ENCODE results near the gene PPP4C.
A peak's percentile ranks its signal among the peaks of the same experiment; 100 is the strongest.

Gene PPP4C

DNA sequence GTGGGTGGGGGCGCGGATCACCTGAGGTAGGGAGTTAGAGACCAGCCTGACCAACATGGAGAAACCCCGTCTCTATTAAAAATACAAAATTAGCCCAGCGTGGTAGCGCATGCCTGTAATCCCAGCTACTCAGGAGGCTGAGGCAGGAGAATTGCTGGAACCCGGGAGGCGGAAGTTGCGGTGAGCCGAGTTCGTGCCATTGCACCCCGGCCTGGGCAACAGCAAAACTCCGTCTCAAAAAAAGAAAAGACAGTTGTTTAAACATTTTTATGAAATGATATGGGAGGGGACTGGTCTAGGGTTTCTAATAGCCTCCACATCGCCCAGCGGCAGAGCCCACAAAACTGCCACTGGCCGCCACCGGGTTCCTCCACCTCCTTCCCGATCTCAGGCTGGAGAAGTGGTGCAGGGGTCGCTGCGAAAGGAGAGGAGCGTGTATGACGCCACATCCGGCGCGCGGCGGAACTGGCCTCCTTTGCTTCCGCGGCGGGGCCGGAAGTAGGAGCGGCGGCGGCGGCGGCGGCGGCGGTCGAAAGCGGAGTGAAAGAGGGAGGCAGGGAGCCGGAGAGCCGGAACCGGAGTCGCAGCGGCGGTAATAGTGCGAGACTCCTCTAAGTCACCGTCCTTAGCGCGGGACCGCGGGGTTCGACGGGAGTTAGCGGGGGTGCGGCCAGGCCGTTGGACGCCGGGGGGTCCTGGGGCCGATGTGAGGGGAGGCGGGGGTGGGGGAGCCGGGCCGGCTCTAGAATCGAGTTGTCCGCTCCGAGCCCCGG, at the start of gene PPP4C:
Gene PPP4C (plus strand): TSS at position 492 of the 773 bp plus-strand sequence. CDS start 384 bp downstream, outside the sequence.
- ChIA-PET POLR2A (interaction anchor here (2.9 kb wide), 1 partner anchor 10 kb away, joined by 11 read pairs; the partner anchor contains the start of gene ALDOA), CTCF (interaction anchor here (1.1 to 10.9 kb wide), 2 partner anchors 8 to 16 kb away, joined by 7 to 102 read pairs; partner anchors contain the start of gene TBX6)
- DNase-seq (ENCODE audit: extremely low spot score) = peak; percentile 94
- TF ChIP-seq, protein P1, sequence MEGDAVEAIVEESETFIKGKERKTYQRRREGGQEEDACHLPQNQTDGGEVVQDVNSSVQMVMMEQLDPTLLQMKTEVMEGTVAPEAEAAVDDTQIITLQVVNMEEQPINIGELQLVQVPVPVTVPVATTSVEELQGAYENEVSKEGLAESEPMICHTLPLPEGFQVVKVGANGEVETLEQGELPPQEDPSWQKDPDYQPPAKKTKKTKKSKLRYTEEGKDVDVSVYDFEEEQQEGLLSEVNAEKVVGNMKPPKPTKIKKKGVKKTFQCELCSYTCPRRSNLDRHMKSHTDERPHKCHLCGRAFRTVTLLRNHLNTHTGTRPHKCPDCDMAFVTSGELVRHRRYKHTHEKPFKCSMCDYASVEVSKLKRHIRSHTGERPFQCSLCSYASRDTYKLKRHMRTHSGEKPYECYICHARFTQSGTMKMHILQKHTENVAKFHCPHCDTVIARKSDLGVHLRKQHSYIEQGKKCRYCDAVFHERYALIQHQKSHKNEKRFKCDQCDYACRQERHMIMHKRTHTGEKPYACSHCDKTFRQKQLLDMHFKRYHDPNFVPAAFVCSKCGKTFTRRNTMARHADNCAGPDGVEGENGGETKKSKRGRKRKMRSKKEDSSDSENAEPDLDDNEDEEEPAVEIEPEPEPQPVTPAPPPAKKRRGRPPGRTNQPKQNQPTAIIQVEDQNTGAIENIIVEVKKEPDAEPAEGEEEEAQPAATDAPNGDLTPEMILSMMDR (IDR thresholded peaks at IDR 0.05; ENCODE audit: control extremely low read depth, extremely low read depth, low read depth, missing control alignments) = no peak

DNA sequence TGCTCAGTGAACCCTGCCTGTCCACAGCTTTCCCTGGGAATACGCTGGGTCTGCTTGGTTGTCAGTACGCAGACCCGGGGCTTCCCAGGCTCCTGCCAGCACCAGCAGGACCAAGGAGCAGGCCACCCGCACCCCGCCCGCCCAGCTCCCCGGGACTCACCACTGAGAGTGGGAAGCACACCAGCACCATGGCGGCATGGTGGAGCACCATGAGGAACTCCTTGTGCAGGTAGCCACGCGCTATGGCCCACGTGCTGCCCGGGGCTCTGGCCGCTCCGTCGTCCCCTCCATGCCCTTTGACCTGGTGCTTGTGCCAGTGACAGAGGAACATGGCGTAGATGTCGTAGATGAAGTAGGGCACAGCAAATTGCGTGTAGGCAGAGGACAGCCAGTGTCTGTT, 49.3 kb upstream of the PPP4C start:
- CTCF ChIA-PET = interaction anchor here (0.6 kb wide), 1 partner anchor 13 kb away, joined by 3 read pairs; no protein-coding TSS in a partner anchor
- POLR2A ChIA-PET = no interaction called here
- DNase-seq (ENCODE audit: extremely low spot score) = no peak
- TF ChIP-seq, protein P1 (IDR thresholded peaks at IDR 0.05; ENCODE audit: control extremely low read depth, extremely low read depth, low read depth, missing control alignments) = no peak

DNA sequence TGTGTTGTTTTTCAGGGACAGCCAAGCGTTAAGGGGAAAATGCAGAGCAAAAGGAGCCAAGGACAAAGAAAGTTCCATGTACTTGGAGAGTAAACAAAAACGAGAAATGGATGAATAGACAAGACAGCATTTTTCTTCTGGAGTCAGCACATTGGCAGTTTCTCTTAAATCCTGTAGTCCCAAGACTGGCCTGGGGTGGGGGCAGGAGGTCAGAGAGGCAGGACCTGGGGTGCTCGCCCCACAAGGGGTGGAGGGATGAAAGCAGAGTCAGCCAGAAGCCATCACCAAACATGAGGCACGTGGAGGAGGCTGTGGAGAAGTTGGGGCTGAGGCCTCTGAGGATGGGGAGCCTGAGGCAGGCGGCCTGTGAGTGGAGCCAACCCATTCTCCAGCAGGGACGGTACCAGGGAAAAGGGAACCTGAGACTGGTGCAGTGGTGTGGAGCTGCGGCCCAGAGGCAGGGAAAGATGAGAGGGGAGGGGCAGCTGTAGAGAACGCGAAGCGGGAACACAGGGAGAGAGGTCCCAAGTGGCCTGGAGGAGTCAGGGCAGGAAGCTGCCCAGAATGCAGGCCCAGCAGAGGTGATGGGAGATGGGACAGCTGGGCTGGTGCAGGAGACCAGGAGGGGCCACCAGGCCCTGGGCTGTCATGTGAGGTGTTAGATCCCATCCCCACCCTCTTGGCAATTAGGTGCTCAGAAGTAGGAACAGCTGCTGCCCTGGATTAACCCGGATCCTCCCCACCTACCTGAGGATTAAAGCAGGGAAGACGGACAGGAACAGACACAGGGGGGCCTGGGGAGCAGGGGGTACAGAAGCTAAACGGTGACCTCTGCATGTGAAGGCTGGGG, 48.0 kb upstream of the PPP4C start:
- ChIA-PET POLR2A (no interaction called here), CTCF (no interaction called here)
- no peak for DNase-seq (ENCODE audit: extremely low spot score)
- TF ChIP-seq, protein P1 (IDR thresholded peaks at IDR 0.05; ENCODE audit: control extremely low read depth, extremely low read depth, low read depth, missing control alignments) = no peak

DNA sequence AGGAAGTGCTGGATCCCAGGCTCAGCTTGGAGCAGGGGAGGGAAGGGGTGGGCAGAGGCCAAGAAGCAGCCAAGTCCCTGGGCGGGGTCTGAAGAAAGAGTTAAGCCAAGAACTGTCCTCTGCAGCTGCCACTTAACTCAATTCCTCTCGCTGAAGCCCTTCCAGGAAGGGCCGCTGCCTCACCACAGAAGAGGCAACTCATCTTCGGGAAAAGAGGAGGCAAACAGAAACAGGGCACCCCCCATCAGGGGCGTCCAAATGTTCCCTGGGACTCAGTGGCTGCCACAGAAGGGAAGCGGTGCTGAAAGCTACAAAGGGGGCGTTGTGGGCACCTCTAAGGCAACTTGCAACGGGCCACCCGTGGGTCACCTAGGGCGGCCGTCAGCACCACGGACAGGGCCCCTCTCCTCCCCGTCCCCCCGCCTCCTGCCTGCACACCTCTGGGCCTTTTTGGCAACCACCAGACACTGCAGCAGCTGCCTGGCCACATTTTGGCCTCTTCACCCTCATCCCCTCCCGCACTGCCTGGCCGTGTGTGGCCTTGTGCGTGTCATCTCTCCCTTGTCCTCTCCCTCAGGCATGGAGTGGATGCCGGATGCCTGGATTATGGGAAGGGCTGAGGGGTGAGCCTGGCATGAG, 47.2 kb upstream of the PPP4C start:
- ChIA-PET CTCF (no interaction called here), POLR2A (no interaction called here)
- TF ChIP-seq, protein P1 (IDR thresholded peaks at IDR 0.05; ENCODE audit: control extremely low read depth, extremely low read depth, low read depth, missing control alignments) = no peak
- no peak for DNase-seq (ENCODE audit: extremely low spot score)

GRCh38 chr16:30030011-30030685, 45.6 kb upstream of the PPP4C start:
- no peak for DNase-seq (ENCODE audit: extremely low spot score)
- CTCF ChIA-PET = no interaction called here
- TF ChIP-seq, protein P1 (IDR thresholded peaks at IDR 0.05; ENCODE audit: control extremely low read depth, extremely low read depth, low read depth, missing control alignments) = no peak
- POLR2A ChIA-PET = no interaction called here
